AG09319 (cell line): ENCODE results near the gene DISC1.
"Not testable (repeated sequence)": the region's sequence is repeated elsewhere in the genome, so short reads cannot be mapped to it uniquely, and the experiment has no call there.

Source experiments
- DNase-seq: peaks from one replicate; pipeline ENCODE4 v3.0.0-alpha.2; 2010; ENCODE audit warnings: low read depth; ENCODE audit errors: extremely low read depth
- TF ChIP-seq, protein P1 (sequence below): IDR thresholded peaks from 2 replicates; pipeline ENCODE4 v1.5.1; 2011; ENCODE audit warnings: low read depth, mild to moderate bottlenecking, inconsistent platforms, low read length, moderate library complexity

The DISC1 gene

DNA sequence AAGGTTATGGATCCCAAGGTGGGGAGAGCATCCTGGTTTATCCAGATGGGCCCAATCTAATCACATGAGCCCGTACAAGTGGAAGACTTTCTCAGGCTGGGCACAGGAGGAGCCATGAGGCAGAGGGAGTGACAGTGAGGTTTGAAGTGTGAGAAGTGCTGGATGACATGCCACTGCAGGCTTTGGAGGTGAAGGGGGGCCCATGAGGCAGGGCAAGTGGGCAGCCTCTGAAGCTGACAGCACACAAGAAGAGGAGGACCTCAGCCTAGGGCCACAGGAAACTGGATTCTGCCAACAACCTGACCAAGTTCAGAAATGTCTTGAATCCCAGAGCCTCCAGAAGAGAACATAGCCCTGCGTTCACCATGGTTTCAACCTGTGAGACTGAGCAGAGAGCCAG, 311.6 kb downstream of the DISC1 start:
- DNase-seq, result no peak
- TF ChIP-seq, protein P1, sequence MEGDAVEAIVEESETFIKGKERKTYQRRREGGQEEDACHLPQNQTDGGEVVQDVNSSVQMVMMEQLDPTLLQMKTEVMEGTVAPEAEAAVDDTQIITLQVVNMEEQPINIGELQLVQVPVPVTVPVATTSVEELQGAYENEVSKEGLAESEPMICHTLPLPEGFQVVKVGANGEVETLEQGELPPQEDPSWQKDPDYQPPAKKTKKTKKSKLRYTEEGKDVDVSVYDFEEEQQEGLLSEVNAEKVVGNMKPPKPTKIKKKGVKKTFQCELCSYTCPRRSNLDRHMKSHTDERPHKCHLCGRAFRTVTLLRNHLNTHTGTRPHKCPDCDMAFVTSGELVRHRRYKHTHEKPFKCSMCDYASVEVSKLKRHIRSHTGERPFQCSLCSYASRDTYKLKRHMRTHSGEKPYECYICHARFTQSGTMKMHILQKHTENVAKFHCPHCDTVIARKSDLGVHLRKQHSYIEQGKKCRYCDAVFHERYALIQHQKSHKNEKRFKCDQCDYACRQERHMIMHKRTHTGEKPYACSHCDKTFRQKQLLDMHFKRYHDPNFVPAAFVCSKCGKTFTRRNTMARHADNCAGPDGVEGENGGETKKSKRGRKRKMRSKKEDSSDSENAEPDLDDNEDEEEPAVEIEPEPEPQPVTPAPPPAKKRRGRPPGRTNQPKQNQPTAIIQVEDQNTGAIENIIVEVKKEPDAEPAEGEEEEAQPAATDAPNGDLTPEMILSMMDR, result no peak

DNA sequence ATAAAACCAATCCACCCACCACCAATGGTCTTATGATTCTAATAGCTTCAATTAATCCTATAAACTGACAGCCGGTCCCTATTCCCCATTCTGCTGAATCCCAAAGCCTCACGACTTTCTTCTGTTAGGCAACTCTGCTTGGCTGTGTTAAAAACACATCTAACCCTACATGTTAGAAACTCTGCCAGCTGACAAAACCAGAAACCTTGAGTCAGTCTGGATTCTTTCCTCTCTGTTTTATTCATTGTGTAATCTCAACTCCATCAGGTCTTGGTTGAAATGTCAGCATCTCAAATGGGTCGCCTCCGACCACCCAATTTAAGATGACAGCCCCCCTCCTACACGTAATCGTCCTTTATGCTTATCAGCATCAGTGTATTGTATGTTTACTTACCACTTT, 312.1 kb downstream of the DISC1 start:
- DNase-seq, result no peak
- TF ChIP-seq, protein P1, result no peak

DNA sequence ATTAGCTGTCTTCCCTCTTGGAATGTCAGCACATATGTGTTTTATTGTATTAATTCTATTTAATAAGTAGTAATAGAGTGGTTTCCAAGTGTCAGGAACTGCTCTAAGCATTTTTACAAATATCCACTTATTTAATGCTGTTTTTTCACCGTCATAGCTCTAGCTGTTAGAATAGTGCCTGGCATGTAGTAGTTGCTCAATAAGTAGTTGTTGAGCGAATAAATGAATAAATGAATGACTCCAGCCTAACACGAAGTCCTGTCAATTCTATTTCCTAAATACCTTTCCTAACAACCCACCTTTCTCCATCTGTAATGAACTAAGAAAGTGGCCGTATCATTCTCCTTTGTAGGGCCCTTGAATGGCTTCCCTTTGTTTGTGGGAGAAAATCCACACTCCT, 312.5 kb downstream of the DISC1 start:
- DNase-seq, result no peak
- TF ChIP-seq, protein P1, result no peak

- no peak for DNase-seq
- TF ChIP-seq, protein P1, result no peak
These were observed 313.5 kb downstream of the DISC1 start for GRCh38 chr1:231940116-231940515.

DNA sequence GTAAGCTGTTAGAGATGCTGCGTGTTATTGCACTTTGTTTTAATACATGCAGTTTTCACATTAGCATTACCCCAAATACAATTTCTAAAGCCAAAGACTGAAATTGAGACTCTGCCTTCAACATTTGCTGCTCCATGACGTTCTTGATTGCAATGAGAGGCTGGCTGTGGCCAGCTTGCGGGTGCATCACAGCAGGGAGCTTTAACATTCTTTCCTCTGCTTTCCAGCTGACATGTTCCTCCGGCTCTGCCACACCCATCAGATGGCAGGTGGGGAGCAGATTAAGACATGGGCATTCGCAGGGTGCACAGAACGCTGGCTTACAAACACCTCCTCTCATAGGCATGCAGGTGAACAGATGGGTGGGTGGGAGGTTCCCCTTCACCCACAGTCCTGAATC, 314.1 kb downstream of the DISC1 start:
- no peak for DNase-seq
- TF ChIP-seq, protein P1, result no peak

DNA sequence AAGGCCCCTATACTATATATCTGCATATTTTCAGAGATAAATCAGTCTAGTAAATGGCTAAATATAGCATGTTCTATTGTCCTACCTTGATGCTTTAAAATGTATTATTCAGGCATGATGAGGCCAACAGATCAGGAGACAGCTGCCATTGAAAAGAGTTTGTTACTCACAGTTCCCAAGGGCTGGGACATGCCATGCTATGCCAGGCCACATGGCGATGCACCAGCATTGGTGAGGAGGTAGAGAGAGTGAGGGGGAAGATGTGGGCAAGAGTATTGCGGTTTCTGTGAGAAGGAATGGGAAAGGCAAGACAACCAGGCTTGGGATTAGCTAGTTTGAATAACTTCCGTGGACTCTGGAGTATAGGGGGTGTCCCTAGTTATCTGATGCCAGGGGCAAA, 316.5 kb downstream of the DISC1 start:
- TF ChIP-seq, protein P1, result no peak
- no peak for DNase-seq

GRCh38 chr1:231948102-231948501, 321.5 kb downstream of the DISC1 start:
- DNase-seq, result not testable (repeated sequence)

DNA sequence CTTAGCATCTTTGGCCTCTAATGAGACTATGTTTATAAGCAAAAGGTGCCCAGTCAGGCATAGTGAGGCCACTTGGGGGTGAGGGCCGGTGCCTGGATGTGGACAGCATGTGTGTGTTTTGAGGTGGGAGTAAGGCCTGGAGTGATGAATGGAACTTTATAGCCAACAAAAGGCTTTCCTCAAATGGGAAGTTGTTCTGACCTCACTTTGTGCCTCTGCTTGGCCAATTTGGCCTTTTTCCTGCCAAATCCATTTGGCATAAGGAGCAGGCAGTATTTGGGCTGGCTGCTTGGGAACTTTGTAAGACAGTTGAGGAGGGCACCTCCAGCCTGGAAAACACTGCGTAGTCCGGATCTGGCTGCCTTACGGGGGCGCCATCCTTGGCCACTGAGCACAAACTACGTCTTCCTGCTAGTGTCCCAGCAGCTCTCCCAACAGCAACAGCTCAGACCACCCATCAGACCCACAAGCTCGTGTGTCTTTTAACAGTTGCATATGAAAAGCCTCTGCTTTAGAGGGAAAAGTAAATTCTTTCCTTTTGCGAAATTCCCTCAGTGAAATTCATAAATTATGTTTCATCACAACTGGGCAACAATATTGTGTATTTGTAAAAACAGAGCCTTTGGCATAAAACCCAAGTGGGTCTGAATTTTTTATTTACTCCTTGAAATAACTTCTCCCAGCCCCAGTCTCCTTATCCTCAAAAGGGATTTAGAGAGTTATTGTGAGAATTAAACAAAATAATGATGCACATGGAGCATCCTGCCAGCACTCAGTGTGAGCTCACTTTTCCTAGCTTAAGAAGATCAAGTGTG, 322.9 kb downstream of the DISC1 start:
- TF ChIP-seq, protein P1, result no peak; the same call in none of the 2 replicates
- no peak for DNase-seq
